ENCODE data around the gene EI24. TPM values are rescaled to one million over a fixed set of nuclear protein-coding genes. Genes with fewer than 3 reads are reported as not detected.

EI24 gene
- total and polyA plus RNA-seq, 9 of the 15 experiments (the other 6 are each of a cell fraction or from before 2014, with no cell fraction given), result 50.4 to 260 (median 168) TPM

DNA sequence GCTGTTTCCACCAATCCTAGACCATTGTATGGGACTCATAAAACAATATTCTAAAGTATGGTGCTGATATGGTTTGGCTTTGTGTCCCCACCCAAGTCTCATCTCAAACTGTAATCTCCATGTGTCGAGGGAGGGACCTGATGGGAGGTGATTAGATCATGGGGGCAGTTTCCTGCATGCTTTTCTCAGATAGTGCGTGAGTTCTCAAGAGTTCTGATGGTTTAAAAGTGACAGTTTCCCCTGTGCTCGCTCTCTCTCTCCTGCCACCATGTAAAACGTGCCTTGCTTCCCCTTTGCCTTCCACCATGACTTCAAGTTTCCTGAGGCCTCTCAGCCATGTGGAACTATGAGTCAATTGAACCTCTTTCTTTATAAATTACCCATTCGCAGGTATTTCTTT is 44.0 kb upstream of the EI24 start (continued):
- TF ChIP-seq ASH1L (IDR thresholded peaks at IDR 0.05; ENCODE audit: borderline replicate concordance, low read depth, partially characterized antibody), result no peak
- TF ChIP-seq FOXM1 (IDR thresholded peaks at IDR 0.05; ENCODE audit: low read depth), result 0 out of 2 replicates have a peak, but pooled peaks have one; percentile 26
- TF ChIP-seq FOXM1 (CRISPR knock-in tag; IDR thresholded peaks at IDR 0.05; ENCODE audit: low read depth), result no peak
- TF ChIP-seq, protein P1, sequence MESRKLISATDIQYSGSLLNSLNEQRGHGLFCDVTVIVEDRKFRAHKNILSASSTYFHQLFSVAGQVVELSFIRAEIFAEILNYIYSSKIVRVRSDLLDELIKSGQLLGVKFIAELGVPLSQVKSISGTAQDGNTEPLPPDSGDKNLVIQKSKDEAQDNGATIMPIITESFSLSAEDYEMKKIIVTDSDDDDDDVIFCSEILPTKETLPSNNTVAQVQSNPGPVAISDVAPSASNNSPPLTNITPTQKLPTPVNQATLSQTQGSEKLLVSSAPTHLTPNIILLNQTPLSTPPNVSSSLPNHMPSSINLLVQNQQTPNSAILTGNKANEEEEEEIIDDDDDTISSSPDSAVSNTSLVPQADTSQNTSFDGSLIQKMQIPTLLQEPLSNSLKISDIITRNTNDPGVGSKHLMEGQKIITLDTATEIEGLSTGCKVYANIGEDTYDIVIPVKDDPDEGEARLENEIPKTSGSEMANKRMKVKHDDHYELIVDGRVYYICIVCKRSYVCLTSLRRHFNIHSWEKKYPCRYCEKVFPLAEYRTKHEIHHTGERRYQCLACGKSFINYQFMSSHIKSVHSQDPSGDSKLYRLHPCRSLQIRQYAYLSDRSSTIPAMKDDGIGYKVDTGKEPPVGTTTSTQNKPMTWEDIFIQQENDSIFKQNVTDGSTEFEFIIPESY (CRISPR knock-in tag; IDR thresholded peaks at IDR 0.05), result no peak
- TF ChIP-seq CBX5 (IDR thresholded peaks at IDR 0.05; ENCODE audit: borderline replicate concordance, low read depth), result peak; percentile 63; the same call in 1 of the 2 replicates
- no peak for TF ChIP-seq BCOR (IDR thresholded peaks at IDR 0.05)
- TF ChIP-seq YY1 (IDR thresholded peaks at IDR 0.05; ENCODE audit: borderline replicate concordance in 1 of 3, control insufficient read depth in 1 of 3, extremely low read depth in 1 of 3, insufficient read depth in 3 of 3, insufficient read length in 1 of 3, insufficient replicate concordance in 2 of 3, low read depth in 1 of 3, low read length in 2 of 3), result peak in 1 of 3 experiments; percentile 40
- TF ChIP-seq ZNF133 (CRISPR knock-in tag; IDR thresholded peaks at IDR 0.05), result no peak
- TF ChIP-seq HEY1 (CRISPR knock-in tag; IDR thresholded peaks at IDR 0.05; ENCODE audit: borderline replicate concordance), result no peak
- TF ChIP-seq, protein P2, sequence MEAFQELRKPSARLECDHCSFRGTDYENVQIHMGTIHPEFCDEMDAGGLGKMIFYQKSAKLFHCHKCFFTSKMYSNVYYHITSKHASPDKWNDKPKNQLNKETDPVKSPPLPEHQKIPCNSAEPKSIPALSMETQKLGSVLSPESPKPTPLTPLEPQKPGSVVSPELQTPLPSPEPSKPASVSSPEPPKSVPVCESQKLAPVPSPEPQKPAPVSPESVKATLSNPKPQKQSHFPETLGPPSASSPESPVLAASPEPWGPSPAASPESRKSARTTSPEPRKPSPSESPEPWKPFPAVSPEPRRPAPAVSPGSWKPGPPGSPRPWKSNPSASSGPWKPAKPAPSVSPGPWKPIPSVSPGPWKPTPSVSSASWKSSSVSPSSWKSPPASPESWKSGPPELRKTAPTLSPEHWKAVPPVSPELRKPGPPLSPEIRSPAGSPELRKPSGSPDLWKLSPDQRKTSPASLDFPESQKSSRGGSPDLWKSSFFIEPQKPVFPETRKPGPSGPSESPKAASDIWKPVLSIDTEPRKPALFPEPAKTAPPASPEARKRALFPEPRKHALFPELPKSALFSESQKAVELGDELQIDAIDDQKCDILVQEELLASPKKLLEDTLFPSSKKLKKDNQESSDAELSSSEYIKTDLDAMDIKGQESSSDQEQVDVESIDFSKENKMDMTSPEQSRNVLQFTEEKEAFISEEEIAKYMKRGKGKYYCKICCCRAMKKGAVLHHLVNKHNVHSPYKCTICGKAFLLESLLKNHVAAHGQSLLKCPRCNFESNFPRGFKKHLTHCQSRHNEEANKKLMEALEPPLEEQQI (IDR thresholded peaks at IDR 0.05), result peak; percentile 67
